Endothelial cell of umbilical vein (primary cell): ENCODE data around the gene TRAF3. TPM values are rescaled to one million over a fixed set of nuclear protein-coding genes. Genes with fewer than 3 reads are reported as not detected.

ENCODE experiments used
- BruUV-seq: library from RNA; stranded (reverse); fragments of 400-500 nt; replicated peaks from 2 replicates; lab custom pipeline; 2021; lab: Mats Ljungman, UMichigan
- CTCF ChIA-PET: fragments of 300-600, 350-600 bp; sonication (Branson Sonifier 250); formaldehyde crosslinking; loops from one replicate; lab custom pipeline; 2021; ENCODE audit warnings: antibody characterized with exemption, inconsistent platforms; lab: Charles Lee
- POLR2A ChIA-PET: fragments of 300-600, 350-600 bp; sonication (Branson Sonifier 250); formaldehyde crosslinking; loops from one replicate; lab custom pipeline; 2021; ENCODE audit warnings: antibody characterized with exemption, inconsistent platforms; lab: Charles Lee
- DNase-seq: peaks from one replicate; pipeline ENCODE4 v3.0.0-alpha.2; 2011; ENCODE audit warnings: low read depth, low spot score
- FAIRE-seq: peaks from 2 replicates; lab custom pipeline; 2011; peaks lifted over from hg19 to GRCh38; lab: Jason Lieb, UNC
- H2AFZ ChIP-seq: 2 replicates; pipeline ENCODE4 v1.6.0; 2012; ENCODE audit warnings: low read depth, low read length, control low read depth, inconsistent platforms
- H3K27ac ChIP-seq: 2 replicates; pipeline ENCODE4 v1.5.1; 2011; ENCODE audit warnings: low read depth, mild to moderate bottlenecking, control low read depth, low read length, moderate library complexity; ENCODE audit not compliant: insufficient read depth
- H3K27me3 ChIP-seq, 2 experiments: 2 replicates each; pipeline versions ENCODE4 v1.6.0 to v1.6.1; 2011; ENCODE audit warnings: low read length in 2 of 2, mixed read lengths in 1 of 2; ENCODE audit not compliant: control insufficient read depth in 2 of 2, insufficient read depth in 2 of 2
- H3K36me3 ChIP-seq, 2 experiments: 2 replicates in 1 of 2; 3 replicates in 1 of 2; pipeline ENCODE4 v1.5.1; 2011; ENCODE audit warnings: low read length in 2 of 2, mild to moderate bottlenecking in 1 of 2, moderate library complexity in 1 of 2; ENCODE audit not compliant: control insufficient read depth in 2 of 2, insufficient read depth in 2 of 2; ENCODE audit errors: extremely low read depth in 1 of 2
- H3K4me1 ChIP-seq: 3 replicates; pipeline ENCODE4 v1.5.1; 2011; ENCODE audit warnings: mild to moderate bottlenecking, low read length; ENCODE audit not compliant: control insufficient read depth, insufficient read depth; ENCODE audit errors: extremely low read depth
- H3K4me2 ChIP-seq: 2 replicates; pipeline ENCODE4 v1.6.1; 2011; ENCODE audit warnings: low read length, control low read depth, mixed read lengths; ENCODE audit not compliant: insufficient read depth
- H3K4me3 ChIP-seq, 3 experiments: fragments of 200-600 bp in 1 of 3; sonication (generic), shearing (Covaris generic) in 1 of 3; replicated peaks in 1 of 3; 2 replicates each; pipeline ENCODE4 v1.5.1; 2011 to 2016; ENCODE audit warnings: control low read depth in 3 of 3, low read length in 3 of 3, mild to moderate bottlenecking in 2 of 3, inconsistent platforms in 1 of 3, low read depth in 1 of 3, moderate library complexity in 1 of 3; ENCODE audit not compliant: insufficient read depth in 1 of 3
- H3K79me2 ChIP-seq: 2 replicates; pipeline ENCODE4 v1.6.0; 2012; ENCODE audit warnings: low read length, inconsistent platforms; ENCODE audit not compliant: control insufficient read depth, insufficient read depth
- H3K9ac ChIP-seq: replicated peaks from 2 replicates; pipeline ENCODE3; 2011; ENCODE audit warnings: low read length, control low read depth; ENCODE audit not compliant: insufficient read depth; ENCODE audit errors: extremely low read depth
- H3K9me1 ChIP-seq: replicated peaks from 3 replicates; pipeline ENCODE4 v1.6.0; 2011; ENCODE audit warnings: mild to moderate bottlenecking, low read length; ENCODE audit not compliant: control insufficient read depth, insufficient read depth; ENCODE audit errors: extremely low read depth
- H3K9me3 ChIP-seq: replicated peaks from 2 replicates; pipeline ENCODE4 v1.5.1; 2012; ENCODE audit warnings: low read length, inconsistent platforms; ENCODE audit not compliant: control insufficient read depth, insufficient read depth
- H4K20me1 ChIP-seq: replicated peaks from 2 replicates; pipeline ENCODE3; 2011; ENCODE audit warnings: mild to moderate bottlenecking, low read length; ENCODE audit not compliant: control insufficient read depth, insufficient read depth; ENCODE audit errors: extremely low read depth
- EZH2 ChIP-seq: IDR thresholded peaks from 2 replicates; pipeline ENCODE4 v1.6.1; 2012; ENCODE audit warnings: borderline replicate concordance, low read depth, mild to moderate bottlenecking, moderate library complexity, low read length, inconsistent platforms; ENCODE audit not compliant: severe bottlenecking
- FOS ChIP-seq: IDR thresholded peaks from 2 replicates; pipeline ENCODE4 v1.6.1; 2011; ENCODE audit warnings: mild to moderate bottlenecking, low read length, moderate library complexity, borderline replicate concordance; ENCODE audit not compliant: insufficient read depth
- GATA2 ChIP-seq: IDR thresholded peaks from 2 replicates; pipeline ENCODE4 v1.7.0; 2011; ENCODE audit warnings: low read depth, mild to moderate bottlenecking, moderate library complexity, mixed read lengths, low read length; ENCODE audit not compliant: insufficient read length, insufficient read depth
- JUN ChIP-seq: IDR thresholded peaks from 2 replicates; pipeline ENCODE4 v1.6.1; 2011; ENCODE audit warnings: borderline replicate concordance, low read depth; ENCODE audit not compliant: insufficient read length, insufficient read depth
- MYC ChIP-seq: IDR thresholded peaks from one replicate; pipeline ENCODE4 v1.6.1; 2011; ENCODE audit warnings: mild to moderate bottlenecking, low read depth, low read length
- POLR2A ChIP-seq: IDR thresholded peaks from 2 replicates; pipeline ENCODE4 v1.6.1; 2012; ENCODE audit warnings: low read depth, mild to moderate bottlenecking, control low read depth, low read length
- POLR2AphosphoS5 ChIP-seq: IDR thresholded peaks from 2 replicates; pipeline ENCODE4 v1.6.1; 2012; ENCODE audit warnings: low read depth, mild to moderate bottlenecking, control low read depth, low read length, moderate library complexity; ENCODE audit not compliant: insufficient read depth
- dilution Hi-C: fragments of 300-500 bp; cut with MboI; formaldehyde crosslinking; loops from one replicate; pipeline ENCODE4 v1.15.0; 2019; ENCODE audit warnings: low sequenced_read_pairs; ENCODE audit not compliant: extremely low pct_ligation_motif_present
- intact Hi-C: fragments of 100-400 bp; cut with micrococcal nuclease; formaldehyde crosslinking; loops from one replicate; pipeline ENCODE4 v1.10.0; 2022
- polyA plus RNA-seq, 4 experiments: library from polyadenylated mRNA; depleted of rRNA in 3 of 4; stranded (reverse) in 3 of 4; unstranded in 1 of 4; fragments of >200 nt; gene quantifications; 2 replicates each; pipeline versions ENCODE4 v1.2.1 to v1.2.3, GENCODE V29; 2011 to 2012; ENCODE audit warnings: missing spikeins in 1 of 4
- total RNA-seq: library from RNA; stranded (reverse); gene quantifications from 2 replicates; pipeline ENCODE4 v1.2.3, GENCODE V29; 2021
- TF ChIP-seq, protein P1 (sequence below): IDR thresholded peaks from 2 replicates; pipeline ENCODE4 v1.6.1; 2011; ENCODE audit not compliant: insufficient read depth, insufficient read length
- TF ChIP-seq, protein P2 (sequence below), 2 donors: IDR thresholded peaks; 1 replicate in 1 of 2; 2 replicates in 1 of 2; pipeline ENCODE4 v1.5.1; 2011; ENCODE audit warnings: low read length in 2 of 2, mild to moderate bottlenecking in 2 of 2, moderate library complexity in 2 of 2, control low read depth in 1 of 2, inconsistent platforms in 1 of 2, low read depth in 1 of 2; ENCODE audit not compliant: insufficient read depth in 1 of 2; ENCODE audit errors: extremely low read depth in 1 of 2

The TRAF3 gene
- total and polyA plus RNA-seq, 2 donors (not counting 3 experiments of a cell fraction or from before 2014, with no cell fraction given): 14.4 to 27.6 TPM

DNA sequence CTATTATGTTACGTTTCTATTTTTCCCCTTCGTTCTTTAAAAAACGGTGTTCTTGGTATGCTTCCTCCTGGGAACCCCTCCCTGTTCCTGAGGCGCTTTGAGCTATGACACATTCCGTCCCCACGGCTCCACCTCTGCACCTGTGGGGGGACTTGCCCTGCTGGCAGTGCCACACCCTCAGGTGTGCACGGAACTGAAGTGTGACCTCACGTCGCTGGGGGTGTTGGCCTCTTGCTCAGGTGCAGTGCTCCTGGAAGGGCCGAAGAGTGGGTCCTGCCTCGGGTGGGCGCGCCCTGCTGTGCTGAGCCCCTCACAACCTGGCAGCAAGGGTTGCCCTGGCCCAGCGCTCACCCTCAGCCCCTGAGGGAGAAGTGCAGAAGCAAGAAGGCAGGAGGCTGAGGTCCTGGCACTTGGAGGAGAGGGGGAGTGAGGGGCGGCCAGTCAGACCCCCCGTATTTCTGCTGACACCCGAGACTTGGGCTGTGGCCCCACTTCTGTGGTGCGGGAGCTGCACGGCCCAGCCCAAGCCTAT, 150.2 kb downstream of the TRAF3 start:
- Histone ChIP-seq H3K36me3 (peaks cover 0 to 4% of the 10 kb centered on the region in 2 experiments), H3K4me2 (no peak overlapping the region), H3K9ac (no peak overlapping the region), H3K4me3 (no peak overlapping the region), H4K20me1 (no peaks in the 10 kb centered on the region), H2AFZ (no peak overlapping the region), H3K27me3 (peaks cover 47 to 68% of the 10 kb centered on the region in 2 experiments), H3K9me1 (no peaks in the 10 kb centered on the region), H3K27ac (no peak overlapping the region), H3K4me1 (peaks cover 17% of the 10 kb centered on the region), H3K9me3 (no peaks in the 10 kb centered on the region), H3K79me2 (no peaks in the 10 kb centered on the region)
- intact Hi-C loops (no loop called here), dilution Hi-C loops (no loop called here)
- no TSS peak for BruUV-seq
- no peak for DNase-seq
- FAIRE-seq: no peak
- POLR2A ChIA-PET: no interaction called here
- TF ChIP-seq POLR2A: no peak
- TF ChIP-seq MYC: no peak
- TF ChIP-seq, protein P1, sequence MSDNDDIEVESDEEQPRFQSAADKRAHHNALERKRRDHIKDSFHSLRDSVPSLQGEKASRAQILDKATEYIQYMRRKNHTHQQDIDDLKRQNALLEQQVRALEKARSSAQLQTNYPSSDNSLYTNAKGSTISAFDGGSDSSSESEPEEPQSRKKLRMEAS: no peak
- TF ChIP-seq, protein P2, sequence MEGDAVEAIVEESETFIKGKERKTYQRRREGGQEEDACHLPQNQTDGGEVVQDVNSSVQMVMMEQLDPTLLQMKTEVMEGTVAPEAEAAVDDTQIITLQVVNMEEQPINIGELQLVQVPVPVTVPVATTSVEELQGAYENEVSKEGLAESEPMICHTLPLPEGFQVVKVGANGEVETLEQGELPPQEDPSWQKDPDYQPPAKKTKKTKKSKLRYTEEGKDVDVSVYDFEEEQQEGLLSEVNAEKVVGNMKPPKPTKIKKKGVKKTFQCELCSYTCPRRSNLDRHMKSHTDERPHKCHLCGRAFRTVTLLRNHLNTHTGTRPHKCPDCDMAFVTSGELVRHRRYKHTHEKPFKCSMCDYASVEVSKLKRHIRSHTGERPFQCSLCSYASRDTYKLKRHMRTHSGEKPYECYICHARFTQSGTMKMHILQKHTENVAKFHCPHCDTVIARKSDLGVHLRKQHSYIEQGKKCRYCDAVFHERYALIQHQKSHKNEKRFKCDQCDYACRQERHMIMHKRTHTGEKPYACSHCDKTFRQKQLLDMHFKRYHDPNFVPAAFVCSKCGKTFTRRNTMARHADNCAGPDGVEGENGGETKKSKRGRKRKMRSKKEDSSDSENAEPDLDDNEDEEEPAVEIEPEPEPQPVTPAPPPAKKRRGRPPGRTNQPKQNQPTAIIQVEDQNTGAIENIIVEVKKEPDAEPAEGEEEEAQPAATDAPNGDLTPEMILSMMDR (IDR thresholded peaks at IDR 0.05; ENCODE audit: extremely low read depth in 1 of 2, insufficient read depth in 1 of 2, low read depth in 1 of 2, low read length in 2 of 2): no peak
- TF ChIP-seq FOS: no peak
- no peak for TF ChIP-seq POLR2AphosphoS5
- no peak for TF ChIP-seq GATA2
- no peak for TF ChIP-seq JUN
- no peak for TF ChIP-seq EZH2
- CTCF ChIA-PET: interaction anchor here (1.0 to 1.3 kb wide), 2 partner anchors 152 to 232 kb away, joined by 3 to 4 read pairs; no protein-coding TSS in a partner anchor
